Calu3 (cell line): Measurements from ENCODE around the gene ANKRD33B. TPM values are rescaled to one million over a fixed set of nuclear protein-coding genes. Genes with fewer than 3 reads are reported as not detected.
A peak's percentile ranks its signal among the peaks of the same experiment; 100 is the strongest.

Experiments used
- BruUV-seq: library from RNA; stranded (reverse); fragments of 400-500 nt; replicated peaks from 2 replicates; lab custom pipeline; 2021; lab: Mats Ljungman, UMichigan
- CTCF ChIA-PET: fragments of 300-600 bp; sonication (Branson Sonifier 250); formaldehyde crosslinking; loops from one replicate; lab custom pipeline; 2022; ENCODE audit warnings: antibody characterized with exemption; lab: Charles Lee
- DNase-seq: peaks from one replicate; pipeline ENCODE4 v3.0.0; 2022
- H3K27ac Mint-ChIP-seq: one replicate; pipeline ENCODE4 v1.8.0; 2022; ENCODE audit warnings: mixed read lengths; ENCODE audit not compliant: unreplicated experiment
- H3K27me3 Mint-ChIP-seq: one replicate; pipeline ENCODE4 v1.8.0; 2022; ENCODE audit warnings: mixed read lengths; ENCODE audit not compliant: unreplicated experiment
- H3K36me3 Mint-ChIP-seq: one replicate; pipeline ENCODE4 v1.8.0; 2022; ENCODE audit warnings: mild to moderate bottlenecking, moderate library complexity, mixed read lengths; ENCODE audit not compliant: insufficient read depth, unreplicated experiment
- H3K4me1 Mint-ChIP-seq: one replicate; pipeline ENCODE4 v1.8.0; 2022; ENCODE audit warnings: mild to moderate bottlenecking, low read depth, mixed read lengths; ENCODE audit not compliant: unreplicated experiment
- H3K4me3 Mint-ChIP-seq: one replicate; pipeline ENCODE4 v1.8.0; 2022; ENCODE audit warnings: mild to moderate bottlenecking, low read depth, moderate library complexity, mixed read lengths; ENCODE audit not compliant: unreplicated experiment
- H3K9me3 Mint-ChIP-seq: one replicate; pipeline ENCODE4 v1.8.0; 2022; ENCODE audit warnings: low read depth, mixed read lengths; ENCODE audit not compliant: unreplicated experiment
- CTCF ChIP-seq: fragments of 200-600 bp; IDR thresholded peaks from one replicate; pipeline ENCODE4 v1.8.0; 2022; ENCODE audit warnings: antibody characterized with exemption; ENCODE audit not compliant: unreplicated experiment
- intact Hi-C: fragments of 100-400 bp; cut with micrococcal nuclease; formaldehyde crosslinking; loops from one replicate; pipeline ENCODE4 v1.10.0; 2022; ENCODE audit not compliant: unreplicated experiment
- total RNA-seq: library from RNA; stranded (reverse); gene quantifications from 2 replicates; pipeline ENCODE4 v1.2.3, GENCODE V29; 2022

ANKRD33B gene
- total RNA-seq, 1 experiment from 2014 or later, result 3.6 TPM

GRCh38 chr5:10519729-10520128, 44.1 kb upstream of the ANKRD33B start:
- TF ChIP-seq CTCF, result no peak

GRCh38 chr5:10520706-10521105, 43.2 kb upstream of the ANKRD33B start:
- intact Hi-C loops, result no loop called here
- H3K27ac Mint-ChIP-seq, result no peak overlapping the region
- H3K9me3 Mint-ChIP-seq, result no peaks in the 10 kb centered on the region
- DNase-seq, result no peak
- H3K4me3 Mint-ChIP-seq, result no peak overlapping the region
- no peak for TF ChIP-seq CTCF
- no peaks in the 10 kb centered on the region for H3K4me1 Mint-ChIP-seq
- H3K36me3 Mint-ChIP-seq, result no peaks in the 10 kb centered on the region
- no TSS peak for BruUV-seq
- H3K27me3 Mint-ChIP-seq, result peaks cover 12% of the 10 kb centered on the region
- CTCF ChIA-PET, result no interaction called here

More at GRCh38 chr5:10519729-10520128, 44.1 kb upstream of the ANKRD33B start:
- Mint-ChIP-seq H3K4me3 (no peak overlapping the region), H3K36me3 (no peaks in the 10 kb centered on the region), H3K27ac (no peak overlapping the region), H3K27me3 (peaks cover 12% of the 10 kb centered on the region), H3K9me3 (no peaks in the 10 kb centered on the region), H3K4me1 (no peaks in the 10 kb centered on the region)
- no TSS peak for BruUV-seq
- CTCF ChIA-PET, result interaction anchor here (0.7 kb wide), 1 partner anchor 468 kb away, joined by 3 read pairs; no protein-coding TSS in a partner anchor
- intact Hi-C loops, result no loop called here
- DNase-seq, result no peak

GRCh38 chr5:10521466-10522223, 42.2 kb upstream of the ANKRD33B start:
- CTCF ChIA-PET, result no interaction called here
- no peaks in the 10 kb centered on the region for H3K36me3 Mint-ChIP-seq
- H3K4me3 Mint-ChIP-seq, result no peak overlapping the region
- TF ChIP-seq CTCF, result peak; percentile 25
- peaks cover 12% of the 10 kb centered on the region for H3K27me3 Mint-ChIP-seq
- H3K4me1 Mint-ChIP-seq, result no peaks in the 10 kb centered on the region
- peak; percentile 18 for DNase-seq
- BruUV-seq, result no TSS peak
- H3K27ac Mint-ChIP-seq, result no peak overlapping the region
- H3K9me3 Mint-ChIP-seq, result no peaks in the 10 kb centered on the region
- intact Hi-C loops, result no loop called here

- H3K27me3 Mint-ChIP-seq, result peaks cover 10% of the 10 kb centered on the region
- no peaks in the 10 kb centered on the region for H3K4me1 Mint-ChIP-seq
- H3K27ac Mint-ChIP-seq, result no peak overlapping the region
- no peaks in the 10 kb centered on the region for H3K9me3 Mint-ChIP-seq
- no peak for TF ChIP-seq CTCF
- CTCF ChIA-PET, result no interaction called here
- intact Hi-C loops, result no loop called here
- DNase-seq, result no peak
- BruUV-seq, result no TSS peak
- no peak overlapping the region for H3K4me3 Mint-ChIP-seq
- H3K36me3 Mint-ChIP-seq, result no peaks in the 10 kb centered on the region
These were observed 41.7 kb upstream of the ANKRD33B start for GRCh38 chr5:10522224-10522611.
